ENCODE measurements around the gene GNG12.

GNG12 gene

GRCh38 chr1:67739361-67739760 is 93.9 kb downstream of the GNG12 start:
- in situ Hi-C loops (cut with MboI; ENCODE audit: low sequenced_read_pairs, unreplicated experiment), result no loop called here
- no peak for DNase-seq (ENCODE audit: low spot score)
- TF ChIP-seq CTCF (IDR thresholded peaks at IDR 0.05; ENCODE audit: borderline replicate concordance, control extremely low read depth, extremely low read depth, insufficient read depth, missing control alignments), result no peak

GRCh38 chr1:67738401-67738800 is 94.9 kb downstream of the GNG12 start:
- no peak for TF ChIP-seq CTCF (IDR thresholded peaks at IDR 0.05; ENCODE audit: borderline replicate concordance, control extremely low read depth, extremely low read depth, insufficient read depth, missing control alignments)
- in situ Hi-C loops (cut with MboI; ENCODE audit: low sequenced_read_pairs, unreplicated experiment), result no loop called here
- no peak for DNase-seq (ENCODE audit: low spot score)

- no peak for TF ChIP-seq CTCF (IDR thresholded peaks at IDR 0.05; ENCODE audit: borderline replicate concordance, control extremely low read depth, extremely low read depth, insufficient read depth, missing control alignments)
- in situ Hi-C loops (cut with MboI; ENCODE audit: low sequenced_read_pairs, unreplicated experiment), result no loop called here
- DNase-seq (ENCODE audit: low spot score), result no peak
Measured at GRCh38 chr1:67737875-67738274, 95.4 kb downstream of the GNG12 start.

GRCh38 chr1:67736750-67737149 is 96.5 kb downstream of the GNG12 start:
- no peak for DNase-seq (ENCODE audit: low spot score)
- in situ Hi-C loops (cut with MboI; ENCODE audit: low sequenced_read_pairs, unreplicated experiment), result no loop called here

GRCh38 chr1:67735806-67736627 is 97.2 kb downstream of the GNG12 start:
- in situ Hi-C loops (cut with MboI; ENCODE audit: low sequenced_read_pairs, unreplicated experiment), result no loop called here
- DNase-seq (ENCODE audit: low spot score), result peak; percentile 51
- TF ChIP-seq CTCF (IDR thresholded peaks at IDR 0.05; ENCODE audit: borderline replicate concordance, control extremely low read depth, extremely low read depth, insufficient read depth, missing control alignments), result no peak

More at GRCh38 chr1:67736750-67737149, 96.5 kb downstream of the GNG12 start:
- TF ChIP-seq CTCF (IDR thresholded peaks at IDR 0.05; ENCODE audit: borderline replicate concordance, control extremely low read depth, extremely low read depth, insufficient read depth, missing control alignments), result no peak

GRCh38 chr1:67735206-67735605 is 98.1 kb downstream of the GNG12 start:
- no peak for TF ChIP-seq CTCF (IDR thresholded peaks at IDR 0.05; ENCODE audit: borderline replicate concordance, control extremely low read depth, extremely low read depth, insufficient read depth, missing control alignments)
- in situ Hi-C loops (cut with MboI; ENCODE audit: low sequenced_read_pairs, unreplicated experiment), result no loop called here
- DNase-seq (ENCODE audit: low spot score), result no peak
